HG03571 (cell line): ENCODE measurements around the gene RIPOR1.
"Not testable (repeated sequence)": the region's sequence is repeated elsewhere in the genome, so short reads cannot be mapped to it uniquely, and the experiment has no call there.

Experiments
- ATAC-seq: cut with Tn5 transposase; IDR thresholded peaks from one replicate; pipeline ENCODE4 v1.9.1; 2021; ENCODE audit not compliant: unreplicated experiment

The RIPOR1 gene

GRCh38 chr16:67514382-67514828 lies 14.2 kb upstream of the RIPOR1 start:
- peak; percentile 47 for ATAC-seq

GRCh38 chr16:67516296-67517154 lies 12.1 kb upstream of the RIPOR1 start:
- ATAC-seq = no peak

- no peak for ATAC-seq
Measured at GRCh38 chr16:67517155-67517445, 11.5 kb upstream of the RIPOR1 start.

GRCh38 chr16:67517661-67518423 lies 10.8 kb upstream of the RIPOR1 start:
- ATAC-seq = peak; percentile 42

- no peak for ATAC-seq
Measured at GRCh38 chr16:67518676-67519075, 10.0 kb upstream of the RIPOR1 start.

- ATAC-seq = no peak
Measured at GRCh38 chr16:67519242-67519641, 9.4 kb upstream of the RIPOR1 start.

GRCh38 chr16:67521095-67521804 lies 7.4 kb upstream of the RIPOR1 start:
- peak; percentile 62 for ATAC-seq

GRCh38 chr16:67525176-67525860 lies 3.3 kb upstream of the RIPOR1 start:
- no peak for ATAC-seq

- no peak for ATAC-seq
Measured at GRCh38 chr16:67526149-67526791, 2.4 kb upstream of the RIPOR1 start.

- ATAC-seq = no peak
Measured at GRCh38 chr16:67528870-67529581, 397 bp downstream of the RIPOR1 start.

- no peak for ATAC-seq
Measured at GRCh38 chr16:67529582-67530012, 968 bp downstream of the RIPOR1 start.

GRCh38 chr16:67530013-67530939 lies 1.6 kb downstream of the RIPOR1 start:
- ATAC-seq = no peak

- ATAC-seq = no peak
Measured at GRCh38 chr16:67531247-67531646, 2.6 kb downstream of the RIPOR1 start.

- no peak for ATAC-seq
Measured at GRCh38 chr16:67533024-67533560, 4.5 kb downstream of the RIPOR1 start.

GRCh38 chr16:67533987-67534386 lies 5.4 kb downstream of the RIPOR1 start:
- not testable (repeated sequence) for ATAC-seq

GRCh38 chr16:67534431-67534830 lies 5.8 kb downstream of the RIPOR1 start:
- ATAC-seq = no peak

GRCh38 chr16:67535201-67535600 lies 6.6 kb downstream of the RIPOR1 start:
- no peak for ATAC-seq

- peak; percentile 11 for ATAC-seq
Measured at GRCh38 chr16:67537270-67537635, 8.6 kb downstream of the RIPOR1 start.
